ELF-1 (cell line): ENCODE data around the gene PNRC2.
A peak's percentile ranks its signal among the peaks of the same experiment; 100 is the strongest.

Experiments used
- DNase-seq: peaks from one replicate; pipeline ENCODE4 v3.0.0-alpha.2; 2016; ENCODE audit warnings: low read depth, low spot score

The PNRC2 gene

GRCh38 chr1:23959461-23960290 lies at the start of gene PNRC2:
PNRC2 (plus strand) TSS chr1:23959828; CDS start chr1:23961458, 1,630 bp downstream.
- peak; percentile 98 for DNase-seq

- DNase-seq, result no peak
Observed at GRCh38 chr1:23910144-23910543, 49.5 kb upstream of the PNRC2 start.

GRCh38 chr1:23910553-23911246 lies 48.9 kb upstream of the PNRC2 start:
- no peak for DNase-seq

- no peak for DNase-seq
Observed at GRCh38 chr1:23911921-23912320, 47.7 kb upstream of the PNRC2 start.

GRCh38 chr1:23913212-23913880 lies 46.3 kb upstream of the PNRC2 start, which contains the start of gene CNR2:
CNR2 (minus strand) TSS chr1:23913362; CDS start chr1:23875617, 37,745 bp downstream.
- no peak for DNase-seq

- no peak for DNase-seq
Observed at GRCh38 chr1:23914921-23915320, 44.7 kb upstream of the PNRC2 start.

GRCh38 chr1:23915466-23915865 lies 44.2 kb upstream of the PNRC2 start:
- DNase-seq, result no peak

- peak; percentile 90 for DNase-seq
Observed at GRCh38 chr1:23916209-23917131, 43.2 kb upstream of the PNRC2 start.

GRCh38 chr1:23922321-23922943 lies 37.2 kb upstream of the PNRC2 start:
- DNase-seq, result no peak

- no peak for DNase-seq
Observed at GRCh38 chr1:23923592-23924499, 35.8 kb upstream of the PNRC2 start.

- DNase-seq, result no peak
Observed at GRCh38 chr1:23924601-23925000, 35.0 kb upstream of the PNRC2 start.

GRCh38 chr1:23925279-23925678 lies 34.3 kb upstream of the PNRC2 start:
- no peak for DNase-seq

GRCh38 chr1:23927097-23927496 lies 32.5 kb upstream of the PNRC2 start:
- no peak for DNase-seq

- no peak for DNase-seq
Observed at GRCh38 chr1:23928789-23929188, 30.8 kb upstream of the PNRC2 start.

GRCh38 chr1:23930270-23930669 lies 29.4 kb upstream of the PNRC2 start:
- DNase-seq, result no peak

- no peak for DNase-seq
Observed at GRCh38 chr1:23930861-23931490, 28.7 kb upstream of the PNRC2 start.

- no peak for DNase-seq
Observed at GRCh38 chr1:23931491-23931880, 28.1 kb upstream of the PNRC2 start.

- peak; percentile 69 for DNase-seq
Observed at GRCh38 chr1:23936481-23937176, 23.0 kb upstream of the PNRC2 start.

GRCh38 chr1:23947366-23947765 lies 12.3 kb upstream of the PNRC2 start:
- no peak for DNase-seq
